Heart left ventricle (tissue), 13 donors: ENCODE results near the gene LBX2.

ENCODE experiments used
- POLR2A ChIP-seq, 2 donors: fragments of 450-650 bp; IDR thresholded peaks; one replicate each; pipeline ENCODE4 v1.6.1; 2017; ENCODE audit warnings: antibody characterized with exemption in 2 of 2, mild to moderate bottlenecking in 2 of 2, moderate library complexity in 2 of 2
- TF ChIP-seq, protein P1 (sequence below), 12 donors: fragments of 200-600 bp; sonication (generic) in 4 of 12; IDR thresholded peaks; one replicate each; pipeline versions ENCODE4 v1.5.0 to v1.8.0; 2018 to 2022; ENCODE audit warnings: antibody characterized with exemption in 12 of 12, mild to moderate bottlenecking in 5 of 12
- donor health status: ischemic (EF 13 %, LVEDD 7.1; RV severe dilation, severe dysfunction).
- donor health status: DM: no; HTN: yes; CAD: no.
- donor health status: DM: no; HTN: no; CAD: no.
- donor health status: ischemic (EF 25% LVEDD 6.9; RV normal size, moderate dysfunction).
- donor health status: ischemic (EF 25% LVEDD 5.7; RV mildly dilated, moderate dysfunction).
- donor health status: ischemic (EF 35%, LVEDD 5.7; RV mildly dilated, moderate dysfunction).
- donor health status: nonischemic (EF 11% LVEDD 7.7; RV severe dilation, severe dysfunction).
- donor health status: DM: yes; HTN: yes; CAD: no.
- donor health status: PGD.
- donor health status: ischemic (EF 29% LVEDD 5.4; RV normal size, mild dysfunction).
- donor health status: nonischemic (EF 23%, LVEDD 6.1; RV moderate dilation, normal function).

GRCh38 chr2:74503506-74504475 is 4.4 kb upstream of the LBX2 start:
- no peak for TF ChIP-seq POLR2A (IDR thresholded peaks at IDR 0.05)
- TF ChIP-seq, protein P1, sequence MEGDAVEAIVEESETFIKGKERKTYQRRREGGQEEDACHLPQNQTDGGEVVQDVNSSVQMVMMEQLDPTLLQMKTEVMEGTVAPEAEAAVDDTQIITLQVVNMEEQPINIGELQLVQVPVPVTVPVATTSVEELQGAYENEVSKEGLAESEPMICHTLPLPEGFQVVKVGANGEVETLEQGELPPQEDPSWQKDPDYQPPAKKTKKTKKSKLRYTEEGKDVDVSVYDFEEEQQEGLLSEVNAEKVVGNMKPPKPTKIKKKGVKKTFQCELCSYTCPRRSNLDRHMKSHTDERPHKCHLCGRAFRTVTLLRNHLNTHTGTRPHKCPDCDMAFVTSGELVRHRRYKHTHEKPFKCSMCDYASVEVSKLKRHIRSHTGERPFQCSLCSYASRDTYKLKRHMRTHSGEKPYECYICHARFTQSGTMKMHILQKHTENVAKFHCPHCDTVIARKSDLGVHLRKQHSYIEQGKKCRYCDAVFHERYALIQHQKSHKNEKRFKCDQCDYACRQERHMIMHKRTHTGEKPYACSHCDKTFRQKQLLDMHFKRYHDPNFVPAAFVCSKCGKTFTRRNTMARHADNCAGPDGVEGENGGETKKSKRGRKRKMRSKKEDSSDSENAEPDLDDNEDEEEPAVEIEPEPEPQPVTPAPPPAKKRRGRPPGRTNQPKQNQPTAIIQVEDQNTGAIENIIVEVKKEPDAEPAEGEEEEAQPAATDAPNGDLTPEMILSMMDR (IDR thresholded peaks at IDR 0.05), result no peak
